Type B pancreatic cell (in vitro differentiated cells): ENCODE data around the gene LSM14A. TPM values are rescaled to one million over a fixed set of nuclear protein-coding genes. Genes with fewer than 3 reads are reported as not detected.
A peak's percentile ranks its signal among the peaks of the same experiment; 100 is the strongest.

Experiments used
- DNase-seq: peaks from one replicate; pipeline ENCODE4 v3.0.0; 2021; ENCODE audit warnings: mixed read lengths; ENCODE audit not compliant: unreplicated experiment; ENCODE audit errors: extremely low spot score
- H3K27ac Mint-ChIP-seq: 2 replicates; pipeline ENCODE4 v1.8.0; 2021; ENCODE audit warnings: mild to moderate bottlenecking, mixed read lengths
- H3K27me3 Mint-ChIP-seq: 2 replicates; pipeline ENCODE4 v1.8.0; 2021; ENCODE audit warnings: mixed read lengths
- H3K36me3 Mint-ChIP-seq: 2 replicates; pipeline ENCODE4 v1.8.0; 2021; ENCODE audit warnings: mixed read lengths
- H3K4me1 Mint-ChIP-seq: one replicate; pipeline ENCODE4 v1.8.0; 2021; ENCODE audit warnings: mixed read lengths; ENCODE audit not compliant: unreplicated experiment
- H3K4me3 Mint-ChIP-seq: 2 replicates; pipeline ENCODE4 v1.8.0; 2021; ENCODE audit warnings: mild to moderate bottlenecking, mixed read lengths
- H3K9me3 Mint-ChIP-seq: 2 replicates; pipeline ENCODE4 v1.8.0; 2021; ENCODE audit warnings: mixed read lengths
- CTCF ChIP-seq: fragments of 200-600 bp; sonication (generic); conservative IDR thresholded peaks from 2 replicates; pipeline ENCODE4 v1.5.0; 2021; ENCODE audit warnings: antibody characterized with exemption, mild to moderate bottlenecking
- total RNA-seq: library from RNA; stranded (reverse); gene quantifications from 2 replicates; pipeline ENCODE4 v1.2.1, GENCODE V29; 2021; ENCODE audit warnings: low replicate concordance

LSM14A gene
- total RNA-seq, 1 donor from 2014 or later: 112 TPM

- H3K4me1 Mint-ChIP-seq: peaks cover 32% of the 10 kb centered on the region
- H3K9me3 Mint-ChIP-seq: no peaks in the 10 kb centered on the region
- H3K4me3 Mint-ChIP-seq: peak overlapping the region; percentile 67
- no peaks in the 10 kb centered on the region for H3K27me3 Mint-ChIP-seq
- peak overlapping the region; percentile 85 for H3K27ac Mint-ChIP-seq
- no peak for TF ChIP-seq CTCF
- DNase-seq: no peak
- peaks cover 6% of the 10 kb centered on the region for H3K36me3 Mint-ChIP-seq
These were observed 88.5 kb downstream of the LSM14A start for GRCh38 chr19:34260771-34261173.

- H3K27ac Mint-ChIP-seq: peak overlapping the region; percentile 85
- H3K4me1 Mint-ChIP-seq: peaks cover 32% of the 10 kb centered on the region
- peaks cover 6% of the 10 kb centered on the region for H3K36me3 Mint-ChIP-seq
- DNase-seq: no peak
- no peaks in the 10 kb centered on the region for H3K9me3 Mint-ChIP-seq
- no peaks in the 10 kb centered on the region for H3K27me3 Mint-ChIP-seq
- H3K4me3 Mint-ChIP-seq: peak overlapping the region; percentile 67
- TF ChIP-seq CTCF: no peak
These were observed 89.2 kb downstream of the LSM14A start for GRCh38 chr19:34261334-34262109.

GRCh38 chr19:34263745-34264237, 91.5 kb downstream of the LSM14A start:
- H3K36me3 Mint-ChIP-seq: peaks cover 3% of the 10 kb centered on the region
- H3K4me1 Mint-ChIP-seq: peaks cover 35% of the 10 kb centered on the region
- H3K27ac Mint-ChIP-seq: peak overlapping the region; percentile 40

GRCh38 chr19:34265221-34265650, 92.9 kb downstream of the LSM14A start:
- no peak for TF ChIP-seq CTCF
- H3K4me3 Mint-ChIP-seq: no peak overlapping the region
- no peaks in the 10 kb centered on the region for H3K27me3 Mint-ChIP-seq
- H3K9me3 Mint-ChIP-seq: peaks cover 4% of the 10 kb centered on the region
- peaks cover 9% of the 10 kb centered on the region for H3K36me3 Mint-ChIP-seq
- DNase-seq: no peak
- peaks cover 35% of the 10 kb centered on the region for H3K4me1 Mint-ChIP-seq
- H3K27ac Mint-ChIP-seq: no peak overlapping the region

More at GRCh38 chr19:34263745-34264237, 91.5 kb downstream of the LSM14A start:
- Mint-ChIP-seq H3K9me3 (no peaks in the 10 kb centered on the region), H3K4me3 (no peak overlapping the region), H3K27me3 (no peaks in the 10 kb centered on the region)
- TF ChIP-seq CTCF: no peak
- no peak for DNase-seq

- DNase-seq: no peak
- Mint-ChIP-seq H3K27me3 (no peaks in the 10 kb centered on the region), H3K4me3 (no peak overlapping the region), H3K9me3 (peaks cover 4% of the 10 kb centered on the region), H3K27ac (no peak overlapping the region), H3K4me1 (peaks cover 25% of the 10 kb centered on the region), H3K36me3 (peaks cover 13% of the 10 kb centered on the region)
- TF ChIP-seq CTCF: no peak
These were observed 96.8 kb downstream of the LSM14A start for GRCh38 chr19:34269081-34269480.
